Fibroblast of skin of abdomen (primary cell): ENCODE results near the gene ZFPM1.

Source experiments
- DNase-seq: peaks from one replicate; pipeline ENCODE4 v3.0.0-alpha.2; 2013

ZFPM1 gene

GRCh38 chr16:88529596-88529995 lies 76.5 kb downstream of the ZFPM1 start:
- DNase-seq, result no peak

DNA sequence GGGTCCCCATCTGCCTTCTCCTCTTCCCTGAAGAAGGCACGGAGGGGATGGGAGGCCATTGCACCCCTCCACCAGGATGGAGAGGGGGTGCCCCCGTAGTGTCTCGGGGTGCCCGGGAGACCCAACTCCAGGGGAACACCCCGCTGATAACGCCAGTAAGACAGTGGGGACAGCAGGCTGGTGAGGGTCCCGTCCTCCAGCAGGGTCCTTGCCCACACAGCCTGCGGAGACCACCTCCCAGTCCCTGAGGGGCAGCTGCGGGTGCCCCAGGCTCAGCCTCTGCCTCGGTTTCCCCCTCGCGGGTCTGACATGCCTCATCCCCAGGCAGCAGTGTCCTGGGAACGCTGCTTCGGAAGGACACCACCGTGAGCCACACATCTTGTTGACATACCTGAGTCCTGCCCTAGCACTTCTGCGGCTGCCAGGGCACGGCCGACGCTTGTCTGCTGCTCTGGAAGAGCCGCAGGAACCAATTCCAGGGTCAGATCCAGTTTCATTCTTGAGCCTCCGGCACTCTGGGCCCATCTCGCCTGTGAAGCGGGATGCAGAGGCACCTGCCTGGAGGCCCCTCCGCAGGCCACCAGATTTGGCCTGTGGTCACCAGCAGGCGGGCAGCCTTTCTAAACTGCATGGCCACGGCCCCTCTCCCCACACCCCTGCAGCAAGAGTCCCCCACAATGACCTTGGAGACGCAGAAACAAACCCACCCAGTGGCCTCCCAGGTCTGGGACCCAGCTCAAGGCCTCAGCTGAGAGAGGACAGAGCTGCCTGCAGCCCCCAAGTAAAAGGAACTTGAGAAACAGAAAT lies 77.2 kb downstream of the ZFPM1 start:
- no peak for DNase-seq

DNA sequence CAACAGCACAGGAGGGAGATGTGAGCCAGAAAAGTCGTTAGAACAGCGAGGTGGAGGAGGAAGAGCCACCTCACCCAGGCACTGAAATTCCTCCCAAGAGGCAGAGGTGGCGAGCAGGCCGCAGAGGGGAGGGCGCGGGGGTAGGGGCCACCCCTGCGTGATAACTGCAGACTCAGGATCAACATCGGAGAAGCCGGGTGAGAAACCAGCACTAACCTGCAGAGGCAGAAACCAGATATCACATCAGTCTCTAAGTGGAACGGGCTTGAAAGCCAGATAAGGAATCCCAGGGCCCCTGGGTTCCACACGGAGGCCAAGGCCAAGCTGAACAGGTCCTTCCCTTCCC lies 77.8 kb downstream of the ZFPM1 start:
- DNase-seq, result no peak

DNA sequence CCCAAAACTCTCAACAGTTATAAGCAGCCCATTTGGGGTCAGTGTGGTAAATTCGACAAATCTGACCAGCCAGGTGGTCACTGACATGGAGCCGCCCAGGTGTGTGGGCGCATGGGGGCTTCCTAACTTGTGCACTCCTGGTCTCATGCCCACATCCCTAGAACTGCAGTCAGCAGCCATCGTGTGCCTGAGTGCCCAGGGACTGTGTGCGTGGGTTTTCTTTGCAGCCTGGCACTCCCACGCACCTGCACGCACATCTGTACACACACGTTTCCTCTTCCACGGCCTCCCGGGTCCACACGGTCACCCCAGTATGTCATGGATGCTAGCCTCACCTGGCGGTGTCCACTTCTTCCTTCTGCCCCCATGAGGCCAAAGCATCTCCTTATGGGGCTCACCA lies 78.3 kb downstream of the ZFPM1 start:
- DNase-seq, result no peak

- no peak for DNase-seq
Measured at GRCh38 chr16:88531931-88532433, 78.9 kb downstream of the ZFPM1 start.

DNA sequence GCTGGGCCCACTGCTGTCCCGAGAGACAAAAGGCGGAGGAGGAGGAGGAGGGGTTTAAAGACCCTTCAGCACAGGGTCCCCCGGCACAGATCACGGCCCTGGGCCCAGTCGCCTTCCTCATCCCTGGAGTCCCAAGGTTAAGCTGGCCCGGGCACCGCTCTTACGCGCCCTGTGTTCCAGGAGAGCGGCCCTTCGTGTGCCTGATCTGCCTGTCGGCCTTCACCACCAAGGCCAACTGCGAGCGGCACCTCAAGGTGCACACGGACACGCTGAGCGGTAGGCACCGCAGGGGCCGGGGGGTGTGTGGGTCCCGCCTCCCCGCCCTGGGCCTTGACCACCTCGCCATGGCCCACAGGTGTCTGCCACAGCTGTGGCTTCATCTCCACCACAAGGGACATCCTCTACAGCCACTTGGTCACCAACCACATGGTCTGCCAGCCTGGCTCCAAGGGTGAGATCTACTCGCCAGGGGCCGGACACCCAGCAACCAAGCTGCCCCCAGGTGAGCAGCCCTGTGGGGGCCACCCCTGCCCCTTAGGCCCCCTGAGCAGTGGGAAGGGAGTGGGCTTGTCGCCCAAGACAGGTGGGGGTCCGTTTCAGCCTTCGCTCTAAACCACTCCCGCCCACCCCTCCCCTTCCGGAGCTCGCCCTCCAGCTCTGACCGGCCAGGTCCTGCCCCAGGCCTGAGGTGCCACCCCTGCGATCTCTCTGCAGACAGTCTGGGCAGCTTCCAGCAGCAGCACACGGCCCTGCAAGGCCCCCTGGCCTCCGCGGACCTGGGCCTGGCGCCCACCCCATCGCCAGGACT lies 79.6 kb downstream of the ZFPM1 start:
- no peak for DNase-seq

- peak; percentile 62 for DNase-seq
Measured at GRCh38 chr16:88533381-88533917, 80.4 kb downstream of the ZFPM1 start.

DNA sequence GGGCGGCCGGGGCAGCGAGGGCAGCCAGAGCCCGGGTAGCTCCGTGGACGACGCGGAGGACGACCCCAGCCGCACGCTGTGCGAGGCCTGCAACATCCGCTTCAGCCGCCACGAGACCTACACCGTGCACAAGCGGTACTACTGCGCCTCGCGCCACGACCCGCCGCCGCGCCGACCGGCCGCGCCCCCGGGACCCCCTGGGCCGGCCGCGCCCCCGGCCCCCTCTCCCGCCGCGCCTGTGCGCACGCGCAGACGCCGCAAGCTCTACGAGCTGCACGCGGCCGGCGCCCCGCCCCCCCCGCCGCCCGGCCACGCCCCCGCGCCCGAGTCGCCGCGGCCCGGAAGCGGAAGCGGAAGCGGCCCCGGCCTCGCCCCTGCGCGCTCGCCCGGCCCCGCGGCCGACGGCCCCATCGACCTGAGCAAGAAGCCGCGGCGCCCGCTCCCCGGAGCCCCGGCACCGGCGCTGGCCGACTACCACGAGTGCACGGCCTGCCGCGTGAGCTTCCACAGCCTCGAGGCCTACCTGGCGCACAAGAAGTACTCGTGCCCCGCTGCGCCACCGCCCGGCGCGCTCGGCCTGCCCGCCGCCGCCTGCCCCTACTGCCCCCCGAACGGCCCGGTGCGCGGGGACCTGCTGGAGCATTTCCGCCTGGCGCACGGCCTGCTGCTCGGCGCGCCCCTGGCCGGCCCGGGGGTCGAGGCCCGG lies 81.0 kb downstream of the ZFPM1 start:
- peak; percentile 75 for DNase-seq

DNA sequence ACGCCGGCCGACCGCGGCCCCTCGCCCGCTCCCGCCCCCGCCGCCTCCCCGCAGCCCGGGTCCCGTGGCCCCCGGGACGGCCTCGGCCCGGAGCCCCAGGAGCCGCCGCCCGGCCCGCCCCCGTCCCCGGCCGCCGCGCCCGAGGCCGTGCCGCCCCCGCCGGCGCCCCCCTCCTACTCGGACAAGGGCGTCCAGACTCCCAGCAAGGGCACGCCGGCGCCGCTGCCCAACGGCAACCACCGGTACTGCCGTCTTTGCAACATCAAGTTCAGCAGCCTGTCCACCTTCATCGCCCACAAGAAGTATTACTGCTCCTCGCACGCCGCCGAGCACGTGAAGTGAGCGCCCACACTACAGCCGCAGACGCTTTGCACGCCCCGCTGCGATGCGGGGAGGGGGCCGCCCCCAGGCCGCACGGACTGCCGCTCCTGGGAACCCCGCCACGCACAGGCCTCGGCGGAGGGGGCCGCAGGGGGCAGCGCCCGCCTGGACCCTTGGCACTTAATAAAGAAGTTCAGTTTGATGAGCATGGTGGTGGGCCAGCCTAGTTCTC lies 81.6 kb downstream of the ZFPM1 start:
- DNase-seq, result peak; percentile 26

DNA sequence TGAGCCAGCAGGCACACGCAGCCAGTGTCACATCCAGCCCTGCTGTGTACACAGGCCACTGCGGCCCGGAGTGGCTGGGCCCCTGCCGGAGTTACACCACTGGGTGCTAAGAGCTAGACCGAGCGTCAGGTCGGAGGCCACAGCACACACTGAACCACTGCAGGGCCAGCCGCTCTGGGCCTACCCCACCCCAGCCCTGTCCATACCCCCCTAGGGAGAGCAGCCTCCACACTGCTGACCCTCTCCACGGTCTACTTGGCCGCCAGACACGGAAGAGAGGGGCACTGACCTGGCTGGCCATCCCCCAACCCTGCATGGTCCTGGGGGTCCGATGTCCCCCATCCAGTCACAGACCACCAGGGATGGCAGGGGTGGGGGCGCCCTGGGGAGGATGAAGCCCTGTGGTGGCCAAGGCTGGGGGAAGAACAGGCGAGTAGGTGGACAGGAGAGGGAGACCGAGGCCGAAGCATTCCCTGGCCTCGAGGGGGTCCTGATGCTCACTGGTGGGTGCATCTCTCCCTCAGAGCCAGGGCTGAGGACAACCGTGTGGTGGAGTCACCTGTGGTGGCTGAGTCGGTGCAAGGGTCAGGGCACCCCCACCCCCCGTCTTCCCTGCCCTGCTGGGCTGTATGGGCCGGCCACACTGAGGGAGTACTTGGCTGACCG lies 82.2 kb downstream of the ZFPM1 start:
- DNase-seq, result no peak

DNA sequence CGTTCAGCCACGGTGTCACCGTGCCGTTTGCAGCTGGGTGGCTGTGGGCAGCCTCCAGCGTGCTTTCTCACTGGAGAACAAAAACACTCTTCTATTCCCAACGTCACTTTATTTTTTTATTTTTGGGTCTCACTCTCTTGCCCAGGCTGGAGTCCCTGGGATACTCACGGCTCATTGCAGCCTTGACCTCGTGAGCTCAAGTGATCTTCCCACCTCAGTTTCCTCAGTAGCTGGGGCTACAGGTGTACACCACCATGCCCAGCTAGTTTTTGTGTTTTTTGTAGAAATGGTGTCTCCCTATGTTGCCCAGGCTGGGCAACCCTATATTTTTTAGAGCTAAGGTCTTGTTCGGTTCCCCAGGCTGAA lies 82.8 kb downstream of the ZFPM1 start:
- no peak for DNase-seq

GRCh38 chr16:88536510-88536909 lies 83.4 kb downstream of the ZFPM1 start:
- DNase-seq, result no peak

DNA sequence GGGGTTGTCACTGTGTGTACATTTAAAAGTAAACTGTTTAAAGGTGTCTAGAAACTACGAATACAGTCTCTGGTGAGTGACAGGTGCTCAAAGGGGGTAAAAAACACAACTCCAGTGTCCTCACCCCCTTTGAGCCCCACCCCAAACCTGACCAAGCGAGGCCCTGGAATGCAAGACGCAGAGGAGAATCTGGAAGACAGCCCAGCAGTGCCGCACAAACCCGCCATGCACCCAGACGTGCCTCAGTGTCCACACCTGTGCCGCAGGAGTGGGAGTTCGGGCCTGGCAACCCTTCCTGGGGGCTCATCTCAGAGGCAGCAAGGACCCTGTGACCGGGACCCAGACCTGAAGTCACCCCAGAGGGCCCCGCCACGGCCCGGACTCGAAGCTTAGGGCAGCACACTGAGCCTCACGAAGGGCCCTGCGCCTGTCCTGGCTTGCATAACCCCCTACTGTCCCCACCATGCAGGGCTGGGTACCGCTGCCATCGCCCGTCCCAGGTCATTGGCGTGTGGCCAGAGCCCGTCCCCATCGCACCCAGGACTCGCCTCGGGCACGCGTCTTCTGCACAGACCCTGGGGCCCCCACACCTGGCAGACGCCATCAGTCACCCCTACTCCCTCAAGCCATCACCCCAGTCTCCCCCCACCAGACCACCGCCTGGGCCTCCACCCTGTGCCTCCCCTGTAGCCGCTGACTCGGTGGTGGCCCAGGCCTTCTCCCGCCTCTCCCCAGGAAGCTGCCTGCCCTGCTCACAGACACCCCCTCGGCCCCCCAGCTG lies 84.1 kb downstream of the ZFPM1 start:
- no peak for DNase-seq

DNA sequence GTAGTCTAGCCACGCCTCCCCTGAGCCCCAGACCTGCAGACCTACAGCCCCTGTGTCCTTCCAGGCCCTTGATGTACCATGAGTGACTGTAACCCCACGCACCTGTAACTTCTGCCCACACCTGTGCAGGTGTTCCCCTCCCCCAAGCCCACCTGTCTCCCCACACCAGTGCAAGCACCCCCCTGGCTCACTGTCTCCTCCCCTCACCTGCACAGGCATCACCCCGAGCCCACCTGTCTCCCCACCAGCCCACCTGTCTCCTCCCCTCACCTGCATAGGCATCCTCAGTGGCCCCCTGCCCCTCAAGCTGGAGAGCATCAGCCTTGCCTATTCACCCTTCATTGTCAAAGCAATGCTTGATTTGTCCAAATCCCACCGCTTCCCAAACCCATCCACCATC lies 84.8 kb downstream of the ZFPM1 start:
- no peak for DNase-seq

DNA sequence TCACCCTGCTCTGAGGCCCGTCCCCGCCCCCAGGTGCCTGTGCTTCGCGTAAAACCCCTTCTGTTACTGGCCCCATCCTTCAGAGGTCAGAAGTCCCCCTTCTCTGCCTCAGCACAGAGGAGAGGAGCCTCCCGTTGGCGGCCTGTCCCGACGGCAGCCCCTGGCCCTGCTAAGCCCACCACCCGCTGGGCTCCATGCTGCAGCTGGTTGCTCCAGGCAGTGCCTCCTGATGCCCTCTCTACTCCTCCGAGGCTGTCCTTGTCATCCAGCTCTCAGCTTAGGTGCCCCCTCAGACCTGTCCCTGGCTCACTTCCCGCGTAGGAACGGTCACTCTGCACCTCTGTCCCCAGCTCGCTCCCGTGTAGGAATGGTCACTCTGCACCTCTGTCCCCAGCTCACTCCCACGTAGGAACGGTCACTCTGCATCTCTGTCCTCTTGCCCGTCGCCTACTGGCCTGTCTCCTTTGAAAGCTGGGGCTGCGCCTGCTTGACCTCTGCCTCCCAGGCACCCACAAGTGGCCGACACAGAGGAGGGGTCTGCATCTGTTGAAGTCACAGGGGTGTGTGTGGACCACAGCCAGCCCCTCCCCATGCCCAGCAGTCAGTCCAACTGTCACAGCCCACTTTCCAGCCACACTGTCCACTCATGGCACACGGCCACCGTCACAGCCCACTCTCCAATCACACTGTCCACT lies 85.4 kb downstream of the ZFPM1 start:
- DNase-seq, result no peak

- DNase-seq, result no peak
Measured at GRCh38 chr16:88539261-88539651, 86.2 kb downstream of the ZFPM1 start.

DNA sequence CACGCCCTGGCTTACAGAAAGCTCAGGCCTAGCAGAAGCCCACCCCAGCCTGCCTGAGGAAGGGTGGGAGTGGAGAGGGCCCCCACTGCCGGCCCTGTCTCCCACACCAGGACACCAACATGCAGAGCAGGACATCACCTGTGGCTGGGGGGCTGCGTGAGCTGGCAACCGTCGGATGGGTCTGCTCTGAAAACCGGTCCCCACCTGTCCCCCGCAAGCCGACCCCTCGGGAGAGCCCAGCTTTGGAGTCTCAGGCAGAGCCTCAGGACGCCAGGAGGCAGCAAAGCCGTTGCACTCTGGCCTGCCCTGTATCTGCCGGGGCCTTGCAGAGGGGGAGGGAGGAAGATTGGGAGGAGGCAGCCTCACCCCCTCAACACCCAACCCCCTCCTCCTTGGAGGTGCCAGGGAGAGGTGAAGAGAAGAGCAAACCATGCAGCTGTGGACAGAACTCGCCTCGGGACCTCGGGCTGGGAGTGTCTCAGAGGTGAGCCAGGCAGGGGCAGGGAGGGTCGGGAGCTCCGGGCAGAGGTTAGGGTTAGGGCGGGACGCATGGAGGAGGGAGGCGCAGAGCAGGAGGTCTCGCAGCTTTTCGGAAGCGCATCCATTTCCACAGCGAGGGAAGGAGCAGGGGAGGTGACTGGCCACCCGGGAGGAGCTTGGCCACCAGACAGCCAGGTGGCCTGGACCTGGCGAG lies 86.7 kb downstream of the ZFPM1 start:
- no peak for DNase-seq

DNA sequence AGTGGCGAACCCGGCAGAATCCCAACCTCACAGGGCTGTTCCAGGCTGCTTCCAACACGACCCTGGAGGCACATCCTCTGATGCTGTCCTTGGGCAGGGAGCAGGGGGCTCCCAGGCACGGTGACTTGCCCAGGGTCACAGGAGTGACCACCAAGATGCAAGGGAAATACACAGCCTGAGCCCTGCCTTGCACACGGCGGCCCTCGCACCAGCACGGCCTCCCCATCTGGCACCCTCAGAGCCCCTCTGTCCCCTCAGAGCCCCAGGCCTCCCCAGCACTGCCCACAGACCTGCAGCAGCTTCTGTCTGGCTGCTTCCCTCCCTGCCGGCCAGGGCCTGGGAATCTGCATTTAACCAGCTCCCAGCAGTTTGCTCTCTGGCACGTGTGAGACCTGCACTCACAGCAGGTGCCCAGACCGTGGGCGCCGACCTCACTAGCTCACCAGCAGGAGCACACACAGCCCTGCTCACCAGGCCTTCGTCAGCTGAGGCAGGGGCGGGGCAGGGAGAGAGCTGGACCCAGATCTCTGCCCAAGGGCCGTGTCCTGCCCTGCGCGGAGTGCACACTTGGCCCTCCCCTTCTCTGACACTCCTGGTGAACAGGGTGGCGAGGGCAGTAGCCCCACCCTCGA lies 87.4 kb downstream of the ZFPM1 start:
- DNase-seq, result no peak

DNA sequence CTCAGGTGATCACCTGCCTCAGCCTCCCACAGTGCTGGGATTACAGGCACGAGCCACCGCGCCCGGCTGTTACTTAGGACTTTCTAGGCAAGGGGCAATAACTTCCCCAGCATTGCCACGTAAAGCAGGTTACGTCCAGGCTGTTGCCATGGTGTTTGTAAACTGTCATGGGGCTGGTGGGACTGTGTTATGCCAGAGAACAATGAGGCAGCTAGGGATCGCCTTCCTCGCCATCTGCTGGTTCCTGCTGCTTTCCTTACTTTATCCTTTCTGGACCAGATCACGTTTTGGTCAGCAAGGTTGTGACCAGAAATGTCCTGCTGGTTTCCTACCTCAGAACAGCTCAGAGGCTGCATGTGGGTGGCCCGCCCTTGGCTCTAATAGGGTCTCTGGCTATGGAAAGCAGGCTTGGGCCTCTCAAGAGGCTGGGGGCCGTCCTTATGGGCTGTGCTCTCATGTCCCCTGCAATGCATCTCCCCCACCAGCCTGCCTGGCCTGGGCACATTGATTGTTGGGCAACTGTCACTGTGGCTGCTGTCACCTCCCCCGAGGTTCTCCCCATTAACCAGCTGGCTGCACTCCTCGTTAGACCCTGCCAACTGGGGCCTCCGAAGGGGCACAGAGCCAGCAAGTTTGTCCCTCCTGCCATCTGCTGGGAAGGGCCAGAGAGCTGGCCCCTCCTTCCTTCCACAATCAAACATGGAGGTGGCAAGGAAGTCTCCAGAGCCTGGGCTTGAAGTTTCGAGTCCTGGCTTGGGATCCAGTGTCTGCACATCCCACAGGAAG lies 88.9 kb downstream of the ZFPM1 start:
- no peak for DNase-seq
